ENCODE results near the gene CDH18. TPM values are rescaled to one million over a fixed set of nuclear protein-coding genes. Genes with fewer than 3 reads are reported as not detected.

Gene CDH18
- total and polyA plus RNA-seq, 3 donors from 2014 or later: 6.4 to 11.3 (median 10.7) TPM

- WGBS, 2 donors: 94% methylated on average over 1 of the region's 1 CpG
- H3K27me3 ChIP-seq: no peaks in the 10 kb centered on the region
- no peak for DNase-seq
- H3K4me1 ChIP-seq: no peaks in the 10 kb centered on the region
- intact Hi-C loops (cut with DNase I; ENCODE audit: low total_unique reads): no loop called here
- H3K9me3 ChIP-seq: no peaks in the 10 kb centered on the region
- H3K27ac ChIP-seq: no peak overlapping the region
- H3K4me3 ChIP-seq: no peak overlapping the region
- TF ChIP-seq CTCF (IDR thresholded peaks at IDR 0.05) (no peak), POLR2A (IDR thresholded peaks at IDR 0.05) (no peak)
- H3K36me3 ChIP-seq (ENCODE audit: low read depth, missing control alignments): no peaks in the 10 kb centered on the region
Measured at GRCh38 chr5:19874811-19875210, 113.2 kb downstream of the CDH18 start.

- WGBS, 2 donors: 86 to 92% methylated on average over 2 of the region's 2 CpGs
- Histone ChIP-seq H3K4me3 (no peak overlapping the region), H3K36me3 (ENCODE audit: low read depth, missing control alignments) (no peaks in the 10 kb centered on the region), H3K27ac (no peak overlapping the region), H3K9me3 (no peaks in the 10 kb centered on the region), H3K27me3 (no peaks in the 10 kb centered on the region), H3K4me1 (no peaks in the 10 kb centered on the region)
- intact Hi-C loops (cut with DNase I; ENCODE audit: low total_unique reads): no loop called here
- TF ChIP-seq POLR2A (IDR thresholded peaks at IDR 0.05) (no peak), CTCF (IDR thresholded peaks at IDR 0.05) (no peak)
- no peak for DNase-seq
Measured at GRCh38 chr5:19866090-19866450, 121.9 kb downstream of the CDH18 start.

- WGBS, 2 donors: 88 to 90% methylated on average over 6 of the region's 6 CpGs
- no peaks in the 10 kb centered on the region for H3K4me1 ChIP-seq
- no peak overlapping the region for H3K27ac ChIP-seq
- intact Hi-C loops (cut with DNase I; ENCODE audit: low total_unique reads): no loop called here
- no peaks in the 10 kb centered on the region for H3K36me3 ChIP-seq (ENCODE audit: low read depth, missing control alignments)
- H3K9me3 ChIP-seq: no peaks in the 10 kb centered on the region
- no peaks in the 10 kb centered on the region for H3K27me3 ChIP-seq
- no peak for DNase-seq
- TF ChIP-seq CTCF (IDR thresholded peaks at IDR 0.05) (no peak), POLR2A (IDR thresholded peaks at IDR 0.05) (no peak)
- H3K4me3 ChIP-seq: no peak overlapping the region
Measured at GRCh38 chr5:19865336-19866089, 122.5 kb downstream of the CDH18 start.

- DNase-seq: no peak
- no peaks in the 10 kb centered on the region for H3K27me3 ChIP-seq
- H3K27ac ChIP-seq: no peak overlapping the region
- 71 to 75% methylated on average over 3 of the region's 3 CpGs for WGBS, 2 donors
- H3K36me3 ChIP-seq (ENCODE audit: low read depth, missing control alignments): no peaks in the 10 kb centered on the region
- H3K9me3 ChIP-seq: no peaks in the 10 kb centered on the region
- H3K4me3 ChIP-seq: no peak overlapping the region
- TF ChIP-seq CTCF (IDR thresholded peaks at IDR 0.05): no peak
- no peaks in the 10 kb centered on the region for H3K4me1 ChIP-seq
- intact Hi-C loops (cut with DNase I; ENCODE audit: low total_unique reads): no loop called here
Measured at GRCh38 chr5:19862711-19863110, 125.3 kb downstream of the CDH18 start.

GRCh38 chr5:19859020-19859419 is 129.0 kb downstream of the CDH18 start:
- intact Hi-C loops (cut with DNase I; ENCODE audit: low total_unique reads): no loop called here
- Histone ChIP-seq H3K36me3 (ENCODE audit: low read depth, missing control alignments) (no peaks in the 10 kb centered on the region), H3K27me3 (no peaks in the 10 kb centered on the region), H3K9me3 (no peaks in the 10 kb centered on the region), H3K27ac (no peak overlapping the region), H3K4me3 (no peak overlapping the region), H3K4me1 (no peaks in the 10 kb centered on the region)
- DNase-seq: no peak
- WGBS, 2 donors: 90% methylated on average over 3 of the region's 3 CpGs
- no peak for TF ChIP-seq CTCF (IDR thresholded peaks at IDR 0.05)
- TF ChIP-seq POLR2A (IDR thresholded peaks at IDR 0.05): no peak
